Measurements from ENCODE around the gene CCDC3.

DNA sequence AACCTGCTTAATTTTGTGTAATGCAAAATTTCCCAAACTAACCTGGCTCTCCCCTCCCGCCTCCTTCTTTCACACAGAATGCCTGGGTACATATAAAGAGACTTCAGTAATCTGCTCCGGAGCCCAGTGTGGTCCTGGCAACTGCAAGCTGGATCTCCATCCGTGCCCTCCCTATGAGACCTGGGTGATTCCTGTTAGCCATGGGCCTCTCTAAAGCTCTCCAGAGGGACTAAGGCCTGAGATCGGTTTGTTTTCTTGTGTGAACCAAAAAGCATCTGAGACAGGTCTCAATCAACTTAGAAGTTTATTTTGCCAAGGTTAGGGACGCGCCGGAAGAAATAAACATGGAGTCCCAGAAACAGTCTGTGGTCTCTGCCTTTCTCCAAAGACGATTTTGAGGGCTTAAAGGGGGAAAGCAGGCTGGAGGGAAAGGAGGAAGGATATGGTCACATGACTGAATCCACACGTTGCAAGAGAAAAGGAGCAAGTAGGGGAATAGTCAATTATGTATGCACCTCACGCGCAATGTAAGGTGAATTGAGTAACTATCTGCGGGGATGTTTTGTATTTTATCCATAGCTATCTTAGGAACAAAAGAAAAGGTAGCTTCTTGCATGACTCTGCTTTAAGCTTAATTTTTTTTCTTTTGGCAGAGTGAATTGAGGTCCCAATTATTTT, 46.2 kb upstream of the CCDC3 start:
- TF ChIP-seq CTCF (IDR thresholded peaks at IDR 0.05) (no peak), POLR2A (IDR thresholded peaks at IDR 0.05) (no peak)
